Endodermal cell (in vitro differentiated cells): ENCODE results near the gene FUT8. TPM values are rescaled to one million over a fixed set of nuclear protein-coding genes. Genes with fewer than 3 reads are reported as not detected.

Experiments used
- DNase-seq: peaks from one replicate; pipeline ENCODE4 v3.0.0-alpha.2; 2017
- H3K27ac ChIP-seq: 2 replicates; pipeline ENCODE4 v1.5.1; 2013; ENCODE audit warnings: mild to moderate bottlenecking, low read depth, low read length, moderate library complexity
- H3K27me3 ChIP-seq: 2 replicates; pipeline ENCODE4 v1.6.1; 2013; ENCODE audit warnings: mild to moderate bottlenecking, low read length, moderate library complexity; ENCODE audit not compliant: insufficient read depth, control insufficient read depth, poor library complexity, severe bottlenecking
- H3K36me3 ChIP-seq: 2 replicates; pipeline ENCODE4 v1.7.0; 2013; ENCODE audit warnings: mild to moderate bottlenecking, low read length, moderate library complexity; ENCODE audit not compliant: control insufficient read depth, insufficient read depth
- H3K4me1 ChIP-seq: one replicate; pipeline ENCODE4 v1.7.0; 2013; ENCODE audit warnings: low read length; ENCODE audit not compliant: control insufficient read depth, insufficient read depth
- H3K4me3 ChIP-seq: 2 replicates; pipeline ENCODE4 v1.5.1; 2013; ENCODE audit warnings: mild to moderate bottlenecking, low read length, moderate library complexity
- H3K9ac ChIP-seq: 2 replicates; pipeline ENCODE4 v1.6.1; 2013; ENCODE audit warnings: mild to moderate bottlenecking, low read length, moderate library complexity; ENCODE audit not compliant: poor library complexity, severe bottlenecking; ENCODE audit errors: extremely low read depth
- H3K9me3 ChIP-seq: 2 replicates; pipeline ENCODE4 v1.6.1; 2013; ENCODE audit warnings: mild to moderate bottlenecking, low read length, moderate library complexity; ENCODE audit not compliant: control insufficient read depth
- H3K27ac Mint-ChIP-seq: 2 replicates; pipeline ENCODE4 v1.8.0; 2020; ENCODE audit warnings: mixed read lengths
- H3K27me3 Mint-ChIP-seq: 2 replicates; pipeline ENCODE4 v1.8.0; 2021; ENCODE audit warnings: mild to moderate bottlenecking, mixed read lengths; ENCODE audit not compliant: insufficient read depth
- H3K36me3 Mint-ChIP-seq: 2 replicates; pipeline ENCODE4 v1.8.0; 2020; ENCODE audit warnings: low read depth, mixed read lengths
- H3K4me1 Mint-ChIP-seq: 2 replicates; pipeline ENCODE4 v1.8.0; 2020; ENCODE audit warnings: mixed read lengths
- H3K4me3 Mint-ChIP-seq: 2 replicates; pipeline ENCODE4 v1.8.0; 2020; ENCODE audit warnings: mild to moderate bottlenecking, moderate library complexity, mixed read lengths
- H3K9me3 Mint-ChIP-seq: 2 replicates; pipeline ENCODE4 v1.8.0; 2020; ENCODE audit warnings: mild to moderate bottlenecking, mixed read lengths
- CTCF ChIP-seq: fragments of 200-600 bp; sonication (generic); conservative IDR thresholded peaks from 2 replicates; pipeline ENCODE4 v1.5.0; 2021; ENCODE audit warnings: antibody characterized with exemption, mild to moderate bottlenecking
- WGBS, 2 experiments: methylation state at CpG; one replicate each; pipeline versions ENCODE4 v1.1.5 to v1.1.7; 2013; ENCODE audit warnings: missing lambda C conversion rate in 2 of 2, mixed read lengths in 1 of 2; ENCODE audit not compliant: insufficient coverage in 1 of 2, insufficient read length in 1 of 2; 5-methylcytosine and 5-hydroxymethylcytosine counted together
- total RNA-seq, 2 donors: library from RNA; stranded (reverse); fragmentation: NEBNext Ultra II Directional in 1 of 2; extraction: Animal tissue kit (Norgen Biotek cat#: 25700) in 1 of 2; gene quantifications; 2 replicates in 1 of 2; 3 replicates in 1 of 2; pipeline ENCODE4 v1.2.1, GENCODE V29; 2021

FUT8 gene
- total RNA-seq, 2 donors from 2014 or later = 63.9 to 76.9 TPM

- no peak overlapping the region for H3K27ac ChIP-seq
- H3K36me3 ChIP-seq = no peaks in the 10 kb centered on the region
- H3K4me1 ChIP-seq = no peaks in the 10 kb centered on the region
- TF ChIP-seq CTCF = no peak
- no peak for DNase-seq
- H3K27me3 ChIP-seq = no peaks in the 10 kb centered on the region
- 90 to 91% methylated on average over 6 to 8 of the region's 8 CpGs for WGBS, 2 experiments
- no peak overlapping the region for H3K27ac Mint-ChIP-seq
- H3K4me1 Mint-ChIP-seq = peaks cover 12% of the 10 kb centered on the region
- peaks cover 8% of the 10 kb centered on the region for H3K9me3 ChIP-seq
- H3K36me3 Mint-ChIP-seq = no peaks in the 10 kb centered on the region
- H3K4me3 Mint-ChIP-seq = no peak overlapping the region
- no peak overlapping the region for H3K9ac ChIP-seq
- no peaks in the 10 kb centered on the region for H3K27me3 Mint-ChIP-seq
- no peak overlapping the region for H3K4me3 ChIP-seq
- H3K9me3 Mint-ChIP-seq = no peaks in the 10 kb centered on the region
Observed at GRCh38 chr14:65373671-65374039, 38.9 kb upstream of the FUT8 start.

- Mint-ChIP-seq H3K4me1 (peaks cover 2% of the 10 kb centered on the region), H3K27me3 (peaks cover 4% of the 10 kb centered on the region), H3K36me3 (no peaks in the 10 kb centered on the region), H3K27ac (no peak overlapping the region), H3K9me3 (peaks cover 9% of the 10 kb centered on the region), H3K4me3 (no peak overlapping the region)
- no peak overlapping the region for H3K9ac ChIP-seq
- WGBS, 2 experiments = 93 to 95% methylated on average over 3 to 4 of the region's 4 CpGs
- no peak overlapping the region for H3K27ac ChIP-seq
- H3K4me3 ChIP-seq = no peak overlapping the region
- no peaks in the 10 kb centered on the region for H3K36me3 ChIP-seq
- no peaks in the 10 kb centered on the region for H3K4me1 ChIP-seq
- no peak for DNase-seq
- H3K9me3 ChIP-seq = peaks cover 17% of the 10 kb centered on the region
- TF ChIP-seq CTCF = no peak
- no peaks in the 10 kb centered on the region for H3K27me3 ChIP-seq
Observed at GRCh38 chr14:65377576-65377975, 35.0 kb upstream of the FUT8 start.

GRCh38 chr14:65382586-65382985 lies 29.9 kb upstream of the FUT8 start:
- Histone ChIP-seq H3K4me1 (no peaks in the 10 kb centered on the region), H3K27me3 (no peaks in the 10 kb centered on the region), H3K9ac (no peak overlapping the region), H3K4me3 (no peak overlapping the region), H3K36me3 (no peaks in the 10 kb centered on the region), H3K27ac (no peak overlapping the region), H3K9me3 (peaks cover 8% of the 10 kb centered on the region)
- no peak overlapping the region for H3K4me3 Mint-ChIP-seq
- H3K27me3 Mint-ChIP-seq = peaks cover 4% of the 10 kb centered on the region
- H3K27ac Mint-ChIP-seq = no peak overlapping the region
- no peak for TF ChIP-seq CTCF
- H3K9me3 Mint-ChIP-seq = peaks cover 9% of the 10 kb centered on the region
- H3K36me3 Mint-ChIP-seq = no peaks in the 10 kb centered on the region
- no peaks in the 10 kb centered on the region for H3K4me1 Mint-ChIP-seq
- WGBS, 2 experiments = 95% methylated on average over 3 of the region's 3 CpGs
- no peak for DNase-seq
